ENCODE results near the gene DTX4. TPM values are rescaled to one million over a fixed set of nuclear protein-coding genes. Genes with fewer than 3 reads are reported as not detected.

Gene DTX4
- total RNA-seq, 1 experiment from 2014 or later = 0.48 TPM

GRCh38 chr11:59173080-59173963 is 1.4 kb downstream of the DTX4 start:
- DNase-seq (ENCODE audit: low read depth) = peak; percentile 19

DNA sequence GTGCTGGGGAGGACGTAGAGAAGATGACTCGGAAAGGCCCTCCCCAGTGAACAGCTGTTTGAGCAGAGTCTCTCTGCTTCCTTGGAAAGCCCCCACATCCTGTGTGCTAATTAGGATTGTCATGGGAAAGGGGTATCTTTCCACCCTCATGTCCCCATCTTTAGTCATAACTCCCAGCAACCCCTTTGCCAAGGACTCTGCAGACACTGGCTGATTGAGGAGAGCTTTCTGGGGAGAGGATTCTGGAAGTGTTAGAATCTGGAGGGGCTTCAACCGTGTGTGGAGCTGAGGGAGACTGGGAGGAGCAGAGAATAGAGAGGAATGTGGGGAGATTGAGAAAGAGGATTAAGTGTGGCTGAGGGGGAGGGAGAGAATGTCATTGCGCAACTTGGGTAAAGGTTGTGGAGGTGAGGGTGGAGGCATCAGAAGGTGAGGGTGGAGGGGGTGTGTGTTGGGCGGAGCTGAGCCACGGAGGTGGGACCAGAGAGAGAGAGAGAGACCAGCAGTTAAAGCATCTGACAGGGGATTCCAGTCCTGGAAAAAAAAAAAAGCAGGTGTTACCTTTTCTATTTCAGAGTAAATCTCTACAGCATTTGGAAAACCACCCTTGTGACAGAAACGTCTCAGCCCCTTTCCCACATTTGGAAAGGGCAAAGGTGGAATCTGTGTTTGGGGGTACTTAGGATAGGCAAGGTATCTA is 2.2 kb downstream of the DTX4 start:
- peak; percentile 56 for DNase-seq (ENCODE audit: low read depth)

- peak; percentile 74 for DNase-seq (ENCODE audit: low read depth)
Measured at GRCh38 chr11:59174664-59175033, 2.7 kb downstream of the DTX4 start.

- peak; percentile 28 for DNase-seq (ENCODE audit: low read depth)
Measured at GRCh38 chr11:59175091-59175501, 3.2 kb downstream of the DTX4 start.

DNA sequence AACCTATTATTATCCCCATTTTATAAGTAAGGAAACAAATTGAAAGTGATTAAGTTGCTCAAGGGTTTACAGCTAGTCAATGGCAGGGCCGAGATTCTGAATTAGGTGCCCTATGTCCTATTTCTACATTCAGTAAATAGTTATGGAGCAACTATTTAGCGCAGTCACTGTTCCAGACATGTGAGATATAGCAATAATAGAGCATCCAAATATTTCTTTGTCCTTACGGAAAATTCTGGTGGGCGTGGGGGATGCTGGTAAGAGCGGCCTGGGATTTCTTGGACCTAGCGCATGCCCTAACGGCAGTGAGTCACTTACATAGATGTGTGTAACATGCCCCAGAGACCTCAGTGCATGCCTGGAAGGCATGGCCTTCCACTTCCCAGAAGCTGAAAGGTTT is 4.4 kb downstream of the DTX4 start:
- no peak for DNase-seq (ENCODE audit: low read depth)

DNA sequence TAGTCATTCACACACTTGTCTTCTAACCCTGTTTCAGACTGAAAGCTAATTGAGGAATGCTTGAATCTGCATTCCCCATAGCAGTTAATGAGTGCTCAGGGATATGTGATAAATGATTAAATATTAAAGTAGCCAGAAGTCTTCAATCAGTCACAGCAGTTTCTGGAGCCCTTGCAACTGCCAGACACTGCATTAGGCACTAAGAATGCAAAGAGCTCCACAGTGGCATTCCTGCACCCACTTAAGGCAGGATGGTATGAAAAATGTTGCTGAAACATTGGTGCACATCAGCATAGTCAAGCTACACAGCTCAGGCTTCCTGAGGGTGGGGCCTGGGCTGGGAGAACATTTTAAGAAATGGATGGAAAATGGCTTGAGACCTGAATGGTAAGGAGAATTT is 6.5 kb downstream of the DTX4 start:
- no peak for DNase-seq (ENCODE audit: low read depth)

- DNase-seq (ENCODE audit: low read depth) = no peak
Measured at GRCh38 chr11:59179121-59179520, 7.2 kb downstream of the DTX4 start.

GRCh38 chr11:59180168-59180776 is 8.3 kb downstream of the DTX4 start:
- DNase-seq (ENCODE audit: low read depth) = no peak

- DNase-seq (ENCODE audit: low read depth) = no peak
Measured at GRCh38 chr11:59180907-59181306, 9.0 kb downstream of the DTX4 start.

DNA sequence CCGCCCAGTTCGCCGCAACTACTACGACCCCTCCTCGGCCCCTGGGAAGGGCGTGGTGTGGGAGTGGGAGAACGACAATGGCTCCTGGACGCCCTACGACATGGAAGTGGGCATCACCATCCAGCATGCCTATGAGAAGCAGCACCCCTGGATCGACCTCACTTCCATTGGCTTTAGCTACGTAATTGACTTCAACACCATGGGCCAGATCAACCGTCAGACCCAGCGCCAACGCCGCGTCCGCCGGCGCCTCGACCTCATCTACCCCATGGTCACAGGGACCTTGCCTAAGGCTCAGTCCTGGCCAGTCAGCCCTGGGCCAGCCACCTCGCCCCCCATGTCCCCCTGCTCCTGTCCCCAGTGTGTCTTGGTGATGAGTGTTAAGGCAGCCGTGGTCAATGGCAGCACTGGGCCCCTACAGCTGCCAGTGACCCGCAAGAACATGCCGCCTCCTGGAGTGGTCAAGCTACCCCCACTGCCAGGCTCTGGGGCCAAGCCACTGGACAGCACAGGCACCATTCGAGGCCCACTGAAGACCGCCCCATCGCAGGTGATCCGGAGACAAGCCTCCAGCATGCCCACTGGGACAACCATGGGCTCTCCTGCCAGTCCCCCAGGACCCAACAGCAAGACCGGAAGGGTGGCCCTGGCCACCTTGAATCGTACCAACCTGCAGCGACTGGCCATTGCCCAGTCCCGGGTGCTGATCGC is 10.0 kb downstream of the DTX4 start:
- no peak for DNase-seq (ENCODE audit: low read depth)

- DNase-seq (ENCODE audit: low read depth) = no peak
Measured at GRCh38 chr11:59182457-59183151, 10.7 kb downstream of the DTX4 start.

GRCh38 chr11:59183771-59184170 is 11.8 kb downstream of the DTX4 start:
- DNase-seq (ENCODE audit: low read depth) = no peak

GRCh38 chr11:59184691-59185339 is 12.9 kb downstream of the DTX4 start:
- DNase-seq (ENCODE audit: low read depth) = no peak

GRCh38 chr11:59185386-59185945 is 13.5 kb downstream of the DTX4 start:
- no peak for DNase-seq (ENCODE audit: low read depth)

GRCh38 chr11:59186130-59186594 is 14.2 kb downstream of the DTX4 start:
- DNase-seq (ENCODE audit: low read depth) = no peak

DNA sequence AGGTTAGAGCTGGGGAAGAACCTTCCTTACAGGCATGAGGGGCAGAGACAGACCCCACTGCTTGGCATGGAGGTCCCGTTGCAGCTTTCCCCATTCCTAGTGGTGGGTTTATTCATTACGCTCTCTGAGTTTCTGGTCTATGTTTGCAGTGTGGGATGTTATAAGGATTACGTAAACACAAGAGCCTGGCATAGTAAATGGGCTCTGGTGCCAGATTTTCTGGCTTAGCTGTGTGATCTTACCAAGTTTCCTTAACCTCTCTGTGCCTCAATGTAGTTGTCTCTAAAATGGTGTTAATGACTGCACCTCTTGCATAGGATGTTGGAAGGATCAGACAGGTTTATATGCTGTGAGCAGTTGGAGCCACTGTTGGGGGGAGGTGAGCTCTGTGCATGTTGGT is 15.1 kb downstream of the DTX4 start:
- DNase-seq (ENCODE audit: low read depth) = no peak

DNA sequence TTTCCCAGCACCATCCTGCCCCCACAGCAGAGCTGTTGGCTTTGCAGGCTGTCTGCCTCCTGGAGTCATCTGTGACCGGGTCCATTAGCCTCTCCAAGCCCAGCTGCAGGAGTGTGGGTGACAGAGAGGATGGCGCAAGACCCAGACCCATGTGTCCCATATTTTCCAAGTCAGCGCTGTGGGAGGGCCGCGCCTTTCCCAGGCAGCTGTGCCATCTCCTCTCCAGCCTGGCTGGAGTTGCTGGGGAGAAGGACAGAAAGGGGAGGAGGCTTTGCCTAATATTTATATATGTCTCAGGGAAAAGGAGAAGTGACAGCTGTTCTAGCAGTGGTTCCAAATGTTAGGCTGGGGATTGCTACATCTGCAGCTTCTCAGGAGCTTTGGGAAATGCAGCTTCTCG is 15.7 kb downstream of the DTX4 start:
- DNase-seq (ENCODE audit: low read depth) = no peak

DNA sequence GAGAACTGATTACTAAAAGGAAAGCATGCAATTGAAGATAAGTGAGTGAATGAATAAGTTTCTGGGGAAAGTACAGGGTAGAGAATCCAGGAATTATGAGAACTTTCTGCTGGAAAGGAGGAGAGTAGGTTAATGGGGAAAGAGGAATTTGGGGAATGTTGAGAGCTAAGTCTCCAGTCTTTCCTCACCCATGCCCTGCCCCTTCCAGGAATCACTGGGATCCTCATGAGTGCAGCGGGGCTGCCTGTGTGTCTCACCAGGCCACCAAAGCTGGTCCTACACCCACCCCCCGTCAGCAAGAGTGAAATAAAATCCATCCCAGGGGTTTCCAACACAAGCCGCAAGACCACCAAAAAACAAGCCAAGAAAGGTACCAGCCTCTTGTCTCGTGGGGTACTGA is 17.0 kb downstream of the DTX4 start:
- DNase-seq (ENCODE audit: low read depth) = no peak

DNA sequence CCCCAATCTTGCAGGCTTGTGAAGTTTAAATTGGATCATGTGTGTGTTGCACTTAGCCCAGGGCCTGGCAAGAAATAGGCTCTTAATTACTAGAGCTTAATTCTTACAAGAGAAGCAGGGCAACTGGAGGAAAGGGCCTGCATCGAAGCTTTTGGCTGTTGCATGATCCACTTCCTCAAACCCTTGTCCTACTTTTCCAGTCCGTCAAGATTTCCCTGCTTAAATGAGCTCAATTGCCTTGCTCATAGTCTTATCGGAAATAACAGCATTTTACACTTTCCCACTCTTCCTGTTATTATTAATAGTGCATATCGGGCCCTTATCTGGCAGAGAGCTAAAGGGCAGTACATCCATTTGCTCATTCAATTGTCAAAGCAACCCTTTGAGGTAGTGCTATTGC is 18.1 kb downstream of the DTX4 start:
- no peak for DNase-seq (ENCODE audit: low read depth)

- no peak for DNase-seq (ENCODE audit: low read depth)
Measured at GRCh38 chr11:59191095-59191494, 19.2 kb downstream of the DTX4 start.

GRCh38 chr11:59191890-59192289 is 20.0 kb downstream of the DTX4 start:
- DNase-seq (ENCODE audit: low read depth) = no peak

All from RPMI7951 (cell line).